ENCODE data around the gene ATP8B4. TPM values are rescaled to one million over a fixed set of nuclear protein-coding genes. Genes with fewer than 3 reads are reported as not detected.

Gene ATP8B4
- polyA plus RNA-seq, 1 donor (not counting 4 experiments of a cell fraction or from before 2014, with no cell fraction given) = 0.05 TPM

DNA sequence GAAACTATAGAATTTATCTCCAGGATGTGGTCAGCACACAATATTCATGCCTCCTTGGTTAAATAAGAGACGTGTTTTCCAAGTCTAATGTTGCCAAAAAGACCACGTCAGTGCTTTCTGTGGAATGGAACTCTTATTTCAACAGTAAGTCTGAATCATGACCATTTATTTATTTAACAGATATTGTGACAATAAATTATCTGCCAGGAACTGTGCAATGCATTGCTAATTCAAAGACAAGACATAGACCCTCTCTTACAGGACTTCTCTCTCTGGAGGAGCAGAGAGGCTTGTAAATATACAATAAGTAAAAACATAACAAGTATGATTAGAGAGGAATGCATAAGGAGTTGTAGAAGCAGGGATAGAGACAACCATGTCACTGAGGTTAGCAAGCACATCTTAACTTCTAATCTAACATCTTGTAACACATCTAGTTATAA, 270.7 kb downstream of the ATP8B4 start:
- DNase-seq (ENCODE audit: low read depth, low spot score) = no peak

DNA sequence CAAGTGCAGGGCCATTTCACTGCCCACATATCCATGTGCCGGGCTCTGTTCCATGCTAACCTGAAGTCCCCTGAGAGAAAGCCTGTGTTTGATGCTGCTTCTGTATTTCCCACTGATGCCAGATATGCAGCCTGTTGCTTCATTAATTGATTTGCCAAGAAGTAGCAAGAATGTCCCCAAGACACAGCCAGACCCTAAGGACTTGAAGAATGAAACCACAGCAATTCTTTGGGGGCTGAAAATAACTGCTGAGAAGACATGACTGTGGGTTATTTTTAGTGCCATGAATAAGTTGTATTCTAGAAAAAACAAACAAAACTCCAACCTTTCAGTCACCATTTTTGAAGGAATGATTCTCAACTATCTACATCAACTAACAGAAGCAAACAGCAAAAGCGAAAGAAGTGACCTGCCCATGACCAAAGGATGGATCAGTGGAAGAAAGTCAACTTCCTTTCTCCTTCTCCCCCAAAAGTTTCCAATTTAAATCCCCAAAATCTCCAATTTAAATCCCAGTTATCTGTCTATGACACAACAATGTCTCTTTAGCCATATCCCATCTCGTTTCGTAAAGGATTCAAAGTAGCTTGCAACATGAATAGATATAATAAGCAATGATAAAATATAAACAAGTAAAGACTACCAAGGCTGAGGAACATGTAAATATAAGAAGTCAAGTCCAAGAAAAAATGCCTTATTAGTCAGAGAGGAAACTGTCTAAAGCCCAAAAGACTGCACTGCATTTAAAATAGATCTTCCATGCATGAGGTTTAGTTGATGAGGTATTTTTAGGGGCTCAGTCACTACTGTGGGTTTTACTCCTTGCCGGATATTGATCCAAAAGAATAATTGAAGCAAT, 271.4 kb downstream of the ATP8B4 start:
- H3K9ac ChIP-seq (ENCODE audit: control insufficient read depth, extremely low read depth, insufficient read depth, low read length) = no peak overlapping the region

More for the DNA sequence above, 270.7 kb downstream of the ATP8B4 start:
- FAIRE-seq = no peak
- no peaks in the 10 kb centered on the region for H3K36me3 ChIP-seq (ENCODE audit: control insufficient read depth in 2 of 2, extremely low read depth in 1 of 2, insufficient read depth in 2 of 2, low read length in 2 of 2)
- H2AFZ ChIP-seq (ENCODE audit: control insufficient read depth, low read length) = no peak overlapping the region
- no peaks in the 10 kb centered on the region for H3K79me2 ChIP-seq (ENCODE audit: control insufficient read depth, insufficient read depth, low read length)
- H3K4me1 ChIP-seq (ENCODE audit: control insufficient read depth, extremely low read depth, insufficient read depth, low read length) = no peaks in the 10 kb centered on the region
- dilution Hi-C loops (cut with MboI; ENCODE audit: extremely low pct_ligation_motif_present, low sequenced_read_pairs) = no loop called here
- H3K4me2 ChIP-seq (ENCODE audit: control insufficient read depth, extremely low read depth, insufficient read depth, low read depth, low read length) = no peak overlapping the region
- no peak overlapping the region for H3K9ac ChIP-seq (ENCODE audit: control insufficient read depth, extremely low read depth, insufficient read depth, low read length)
- H3K27ac ChIP-seq (ENCODE audit: control insufficient read depth, insufficient read depth, low read length) = no peak overlapping the region
- H3K27me3 ChIP-seq (ENCODE audit: control insufficient read depth, extremely low read depth, insufficient read depth, low read length) = no peaks in the 10 kb centered on the region
- H3K4me3 ChIP-seq (ENCODE audit: control insufficient read depth in 2 of 3, extremely low read depth in 1 of 3, insufficient read depth in 2 of 3, low read depth in 1 of 3, low read length in 3 of 3) = no peak overlapping the region
- H3K9me1 ChIP-seq (ENCODE audit: control insufficient read depth, extremely low read depth, insufficient read depth, low read length) = no peaks in the 10 kb centered on the region
- no peaks in the 10 kb centered on the region for H3K9me3 ChIP-seq (ENCODE audit: control insufficient read depth, low read depth, low read length)
- H4K20me1 ChIP-seq (ENCODE audit: control insufficient read depth, extremely low read depth, insufficient read depth, low read length) = no peaks in the 10 kb centered on the region
- no peak for TF ChIP-seq CTCF (optimal IDR thresholded peaks at IDR 0.05 in 1 of 3, IDR thresholded peaks at IDR 0.05 in 1 of 3, conservative IDR thresholded peaks at IDR 0.05 in 1 of 3; ENCODE audit: extremely low read depth in 1 of 3, insufficient read depth in 2 of 3, low read length in 3 of 3)
- no peak for TF ChIP-seq EZH2 (IDR thresholded peaks at IDR 0.05; ENCODE audit: low read length)

More for the DNA sequence above, 271.4 kb downstream of the ATP8B4 start:
- Histone ChIP-seq H3K9me1 (ENCODE audit: control insufficient read depth, extremely low read depth, insufficient read depth, low read length) (no peaks in the 10 kb centered on the region), H3K9me3 (ENCODE audit: control insufficient read depth, low read depth, low read length) (no peaks in the 10 kb centered on the region), H3K4me2 (ENCODE audit: control insufficient read depth, extremely low read depth, insufficient read depth, low read depth, low read length) (no peak overlapping the region), H4K20me1 (ENCODE audit: control insufficient read depth, extremely low read depth, insufficient read depth, low read length) (no peaks in the 10 kb centered on the region), H3K4me3 (ENCODE audit: control insufficient read depth in 2 of 3, extremely low read depth in 1 of 3, insufficient read depth in 2 of 3, low read depth in 1 of 3, low read length in 3 of 3) (no peak overlapping the region), H3K4me1 (ENCODE audit: control insufficient read depth, extremely low read depth, insufficient read depth, low read length) (no peaks in the 10 kb centered on the region), H3K27ac (ENCODE audit: control insufficient read depth, insufficient read depth, low read length) (no peak overlapping the region), H3K79me2 (ENCODE audit: control insufficient read depth, insufficient read depth, low read length) (no peaks in the 10 kb centered on the region), H3K36me3 (ENCODE audit: control insufficient read depth in 2 of 2, extremely low read depth in 1 of 2, insufficient read depth in 2 of 2, low read length in 2 of 2) (no peaks in the 10 kb centered on the region), H2AFZ (ENCODE audit: control insufficient read depth, low read length) (no peak overlapping the region), H3K27me3 (ENCODE audit: control insufficient read depth, extremely low read depth, insufficient read depth, low read length) (no peaks in the 10 kb centered on the region)
- dilution Hi-C loops (cut with MboI; ENCODE audit: extremely low pct_ligation_motif_present, low sequenced_read_pairs) = no loop called here
- TF ChIP-seq CTCF (optimal IDR thresholded peaks at IDR 0.05 in 1 of 3, IDR thresholded peaks at IDR 0.05 in 1 of 3, conservative IDR thresholded peaks at IDR 0.05 in 1 of 3; ENCODE audit: extremely low read depth in 1 of 3, insufficient read depth in 2 of 3, low read length in 3 of 3) (no peak), EZH2 (IDR thresholded peaks at IDR 0.05; ENCODE audit: low read length) (no peak)
- FAIRE-seq (no peak), DNase-seq (ENCODE audit: low read depth, low spot score) (no peak)
